ENCODE measurements around the gene NUP62.

NUP62 gene

GRCh38 chr19:49881186-49881585 lies 48.1 kb downstream of the NUP62 start:
- no peak for TF ChIP-seq CTCF (conservative IDR thresholded peaks at IDR 0.05; ENCODE audit: control insufficient read depth, insufficient read depth, low read depth, low read length)
- no peak for DNase-seq (ENCODE audit: low read depth)
- H3K4me3 ChIP-seq (ENCODE audit: control insufficient read depth, low read depth, low read length): no peak overlapping the region

- no peak for DNase-seq (ENCODE audit: low read depth)
- H3K4me3 ChIP-seq (ENCODE audit: control insufficient read depth, low read depth, low read length): no peak overlapping the region
- TF ChIP-seq CTCF (conservative IDR thresholded peaks at IDR 0.05; ENCODE audit: control insufficient read depth, insufficient read depth, low read depth, low read length): no peak
These were observed 49.0 kb downstream of the NUP62 start for GRCh38 chr19:49880162-49880869.

- H3K4me3 ChIP-seq (ENCODE audit: control insufficient read depth, low read depth, low read length): no peak overlapping the region
- no peak for TF ChIP-seq CTCF (conservative IDR thresholded peaks at IDR 0.05; ENCODE audit: control insufficient read depth, insufficient read depth, low read depth, low read length)
- DNase-seq (ENCODE audit: low read depth): no peak
These were observed 49.9 kb downstream of the NUP62 start for GRCh38 chr19:49879243-49879963.

DNA sequence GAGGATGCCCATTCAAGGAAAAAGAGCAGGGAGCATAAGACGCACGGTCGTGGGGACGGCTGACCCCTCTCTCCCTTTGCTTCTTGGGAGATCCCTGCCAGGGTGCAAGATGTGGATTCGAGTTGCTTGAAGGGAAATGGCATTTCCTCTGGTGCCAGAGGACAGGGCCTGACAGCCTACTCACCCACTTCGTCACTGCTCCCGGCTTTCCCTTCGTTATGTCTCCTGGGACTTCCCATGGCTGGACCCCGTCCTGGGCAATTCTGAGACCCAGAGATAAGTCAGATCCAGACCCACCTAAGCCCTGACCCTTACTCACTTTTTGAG lies 50.6 kb downstream of the NUP62 start:
- H3K4me3 ChIP-seq (ENCODE audit: control insufficient read depth, low read depth, low read length): peak overlapping the region; percentile 98
- TF ChIP-seq CTCF (conservative IDR thresholded peaks at IDR 0.05; ENCODE audit: control insufficient read depth, insufficient read depth, low read depth, low read length): no peak
- DNase-seq (ENCODE audit: low read depth): no peak

GRCh38 chr19:49877879-49878743 lies 51.2 kb downstream of the NUP62 start:
- no peak for TF ChIP-seq CTCF (conservative IDR thresholded peaks at IDR 0.05; ENCODE audit: control insufficient read depth, insufficient read depth, low read depth, low read length)
- peak overlapping the region; percentile 98 for H3K4me3 ChIP-seq (ENCODE audit: control insufficient read depth, low read depth, low read length)
- peak; percentile 95 for DNase-seq (ENCODE audit: low read depth)

GRCh38 chr19:49877020-49877878 lies 52.1 kb downstream of the NUP62 start, which contains the start of the genes AKT1S1 and TBC1D17:
AKT1S1 (minus strand) TSS chr19:49877355; CDS start chr19:49873295, 4,060 bp downstream.
TBC1D17 (plus strand) TSS chr19:49877702; CDS start chr19:49877724, 22 bp downstream.
- peak; percentile 100 for DNase-seq (ENCODE audit: low read depth)
- no peak for TF ChIP-seq CTCF (conservative IDR thresholded peaks at IDR 0.05; ENCODE audit: control insufficient read depth, insufficient read depth, low read depth, low read length)
- peak within 1 kb of the TSS; percentile 98 for H3K4me3 ChIP-seq (ENCODE audit: control insufficient read depth, low read depth, low read length)
